SK-N-SH (cell line): ENCODE measurements around the gene HDAC11.

Source experiments
- CTCF ChIP-seq: fragments of 200-600 bp; sonication (generic); IDR thresholded peaks from 2 replicates; pipeline ENCODE4 v1.6.1; 2017; ENCODE audit warnings: antibody characterized with exemption, mild to moderate bottlenecking, moderate library complexity
- EP300 ChIP-seq, 2 experiments: IDR thresholded peaks; 2 replicates each; pipeline versions ENCODE4 v1.4.0 to v1.6.1; 2012; ENCODE audit warnings: borderline replicate concordance in 1 of 2, low read depth in 1 of 2, low read length in 1 of 2
- IRF3 ChIP-seq: fragments of 150-350 bp; IDR thresholded peaks from 2 replicates; pipeline ENCODE4 v1.6.1; 2016; ENCODE audit warnings: mild to moderate bottlenecking, low read depth, low read length
- MAX ChIP-seq: IDR thresholded peaks from 2 replicates; pipeline ENCODE4 v1.4.0; 2012; ENCODE audit warnings: low read depth
- MXI1 ChIP-seq: IDR thresholded peaks from 2 replicates; pipeline ENCODE4 v1.6.1; 2012; ENCODE audit warnings: mild to moderate bottlenecking, low read depth, low read length, improper control_type of control experiment
- NRF1 ChIP-seq: IDR thresholded peaks from 2 replicates; pipeline ENCODE4 v1.6.1; 2012; ENCODE audit warnings: low read depth, mild to moderate bottlenecking, low read length
- POLR2AphosphoS5 ChIP-seq: IDR thresholded peaks from 2 replicates; pipeline ENCODE4 v1.6.1; 2012; ENCODE audit warnings: low read depth, low read length
- RXRA ChIP-seq: IDR thresholded peaks from 2 replicates; pipeline ENCODE4 v1.4.0; 2012; ENCODE audit warnings: low read depth, mild to moderate bottlenecking, borderline replicate concordance
- TAF1 ChIP-seq: IDR thresholded peaks from 2 replicates; pipeline ENCODE4 v1.6.1; 2012; ENCODE audit warnings: low read depth, mild to moderate bottlenecking, low read length, moderate library complexity, borderline replicate concordance
- TCF12 ChIP-seq: IDR thresholded peaks from 2 replicates; pipeline ENCODE4 v1.4.0; 2012
- YY1 ChIP-seq: IDR thresholded peaks from 2 replicates; pipeline ENCODE4 v1.4.0; 2012; ENCODE audit warnings: low read depth, mild to moderate bottlenecking

- no peak for TF ChIP-seq TCF12
- TF ChIP-seq POLR2AphosphoS5, result no peak
- no peak for TF ChIP-seq TAF1
- TF ChIP-seq MXI1, result no peak
- no peak for TF ChIP-seq CTCF
- no peak for TF ChIP-seq EP300 (IDR thresholded peaks at IDR 0.05; ENCODE audit: borderline replicate concordance in 1 of 2, low read depth in 1 of 2, low read length in 1 of 2)
- TF ChIP-seq NRF1, result no peak
- no peak for TF ChIP-seq RXRA
- TF ChIP-seq YY1, result no peak
- no peak for TF ChIP-seq MAX
- no peak for TF ChIP-seq IRF3
Measured at GRCh38 chr3:13544951-13545651, 65.0 kb downstream of the HDAC11 start.
